Astrocyte (in vitro differentiated cells and primary cell): ENCODE measurements around the gene PEAR1. TPM values are rescaled to one million over a fixed set of nuclear protein-coding genes. Genes with fewer than 3 reads are reported as not detected.

Experiments used
- DNase-seq: peaks from one replicate; pipeline ENCODE4 v3.0.0-alpha.2; 2010; ENCODE audit warnings: low read depth
- FAIRE-seq: peaks from 2 replicates; lab custom pipeline; 2011; peaks lifted over from hg19 to GRCh38; lab: Jason Lieb, UNC
- H2AFZ ChIP-seq: 2 replicates; pipeline ENCODE4 v1.6.0; 2012; ENCODE audit warnings: low read depth, low read length, inconsistent platforms
- H3K27ac ChIP-seq: 2 replicates; pipeline ENCODE4 v1.5.1; 2011; ENCODE audit warnings: low read depth, low read length, inconsistent platforms
- H3K27me3 ChIP-seq: 2 replicates; pipeline ENCODE4 v1.6.0; 2011; ENCODE audit warnings: low read length, inconsistent platforms; ENCODE audit not compliant: insufficient read depth
- H3K36me3 ChIP-seq: 2 replicates; pipeline ENCODE4 v1.5.1; 2011; ENCODE audit warnings: low read length, inconsistent platforms; ENCODE audit not compliant: insufficient read depth
- H3K4me1 ChIP-seq: 2 replicates; pipeline ENCODE4 v1.5.1; 2011; ENCODE audit warnings: low read length, inconsistent platforms; ENCODE audit not compliant: insufficient read depth
- H3K4me2 ChIP-seq: 2 replicates; pipeline ENCODE4 v1.6.0; 2012; ENCODE audit warnings: low read length, inconsistent platforms
- H3K4me3 ChIP-seq: 2 replicates; pipeline ENCODE4 v1.5.1; 2011; ENCODE audit warnings: low read depth, mild to moderate bottlenecking, low read length, inconsistent platforms; ENCODE audit not compliant: insufficient read depth
- H3K79me2 ChIP-seq: 2 replicates; pipeline ENCODE4 v1.6.0; 2012; ENCODE audit warnings: mild to moderate bottlenecking, low read length, inconsistent platforms; ENCODE audit not compliant: insufficient read depth
- H3K9ac ChIP-seq: 2 replicates; pipeline ENCODE4 v1.6.0; 2012; ENCODE audit warnings: mild to moderate bottlenecking, low read length, inconsistent platforms
- H3K9me3 ChIP-seq: 2 replicates; pipeline ENCODE4 v1.5.1; 2012; ENCODE audit warnings: low read depth, mild to moderate bottlenecking, low read length, inconsistent platforms; ENCODE audit not compliant: insufficient read depth
- H4K20me1 ChIP-seq: 2 replicates; pipeline ENCODE4 v1.6.0; 2012; ENCODE audit warnings: low read length, inconsistent platforms; ENCODE audit not compliant: insufficient read depth
- H3K27ac Mint-ChIP-seq: one replicate; pipeline ENCODE4 v1.8.0; 2021; ENCODE audit warnings: mild to moderate bottlenecking, mixed read lengths; ENCODE audit not compliant: unreplicated experiment
- H3K27me3 Mint-ChIP-seq: one replicate; pipeline ENCODE4 v1.8.0; 2021; ENCODE audit warnings: low read depth, mixed read lengths; ENCODE audit not compliant: unreplicated experiment
- H3K36me3 Mint-ChIP-seq: one replicate; pipeline ENCODE4 v1.8.0; 2021; ENCODE audit warnings: low read depth, mixed read lengths; ENCODE audit not compliant: unreplicated experiment
- H3K4me1 Mint-ChIP-seq: one replicate; pipeline ENCODE4 v1.8.0; 2021; ENCODE audit warnings: low read depth, mixed read lengths; ENCODE audit not compliant: unreplicated experiment
- H3K4me3 Mint-ChIP-seq: one replicate; pipeline ENCODE4 v1.8.0; 2021; ENCODE audit warnings: mild to moderate bottlenecking, moderate library complexity, mixed read lengths; ENCODE audit not compliant: unreplicated experiment
- H3K9me3 Mint-ChIP-seq: one replicate; pipeline ENCODE4 v1.8.0; 2021; ENCODE audit warnings: mild to moderate bottlenecking, mixed read lengths; ENCODE audit not compliant: unreplicated experiment
- EZH2 ChIP-seq: IDR thresholded peaks from 2 replicates; pipeline ENCODE4 v1.6.1; 2012; ENCODE audit warnings: mild to moderate bottlenecking, low read length, inconsistent platforms; ENCODE audit not compliant: insufficient read depth
- total RNA-seq: library from RNA; stranded (reverse); gene quantifications from 2 replicates; pipeline ENCODE4 v1.2.1, GENCODE V29; 2021
- TF ChIP-seq, protein P1 (sequence below): IDR thresholded peaks from 2 replicates; pipeline ENCODE4 v1.5.1; 2011; ENCODE audit warnings: low read depth, mild to moderate bottlenecking, inconsistent platforms, low read length, moderate library complexity; ENCODE audit not compliant: insufficient read depth

PEAR1 gene
- total RNA-seq, 1 donor from 2014 or later, result 17.3 TPM

DNA sequence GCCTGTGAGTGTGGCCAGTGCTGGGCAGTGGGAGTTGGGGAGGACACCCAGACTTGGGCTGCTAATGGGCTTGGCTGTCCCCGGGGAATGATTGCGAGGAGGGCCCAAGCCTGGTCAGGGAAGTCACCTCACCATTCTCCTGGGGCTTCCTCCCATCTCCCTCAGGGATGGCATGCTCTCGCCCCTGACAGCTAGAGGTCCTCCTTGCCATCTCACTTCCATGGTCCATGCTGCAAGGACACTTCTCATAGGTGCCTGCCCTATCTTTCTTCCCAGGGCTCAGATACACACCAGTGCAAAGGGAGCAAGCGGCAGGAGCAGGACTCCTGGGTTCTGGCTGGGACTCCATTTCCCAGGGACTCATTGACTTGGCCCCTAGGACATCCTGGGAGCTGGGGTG lies 28.7 kb upstream of the PEAR1 start:
- Histone ChIP-seq H3K4me3 (no peak overlapping the region), H3K79me2 (no peaks in the 10 kb centered on the region), H3K4me2 (no peak overlapping the region), H3K4me1 (peaks cover 7% of the 10 kb centered on the region), H3K9ac (no peak overlapping the region), H3K9me3 (no peaks in the 10 kb centered on the region), H3K27ac (no peak overlapping the region), H2AFZ (no peak overlapping the region), H3K36me3 (no peaks in the 10 kb centered on the region), H3K27me3 (peaks cover 36% of the 10 kb centered on the region), H4K20me1 (peaks cover 4% of the 10 kb centered on the region)
- FAIRE-seq (no peak), DNase-seq (no peak)
- no peak for TF ChIP-seq EZH2
- TF ChIP-seq, protein P1, sequence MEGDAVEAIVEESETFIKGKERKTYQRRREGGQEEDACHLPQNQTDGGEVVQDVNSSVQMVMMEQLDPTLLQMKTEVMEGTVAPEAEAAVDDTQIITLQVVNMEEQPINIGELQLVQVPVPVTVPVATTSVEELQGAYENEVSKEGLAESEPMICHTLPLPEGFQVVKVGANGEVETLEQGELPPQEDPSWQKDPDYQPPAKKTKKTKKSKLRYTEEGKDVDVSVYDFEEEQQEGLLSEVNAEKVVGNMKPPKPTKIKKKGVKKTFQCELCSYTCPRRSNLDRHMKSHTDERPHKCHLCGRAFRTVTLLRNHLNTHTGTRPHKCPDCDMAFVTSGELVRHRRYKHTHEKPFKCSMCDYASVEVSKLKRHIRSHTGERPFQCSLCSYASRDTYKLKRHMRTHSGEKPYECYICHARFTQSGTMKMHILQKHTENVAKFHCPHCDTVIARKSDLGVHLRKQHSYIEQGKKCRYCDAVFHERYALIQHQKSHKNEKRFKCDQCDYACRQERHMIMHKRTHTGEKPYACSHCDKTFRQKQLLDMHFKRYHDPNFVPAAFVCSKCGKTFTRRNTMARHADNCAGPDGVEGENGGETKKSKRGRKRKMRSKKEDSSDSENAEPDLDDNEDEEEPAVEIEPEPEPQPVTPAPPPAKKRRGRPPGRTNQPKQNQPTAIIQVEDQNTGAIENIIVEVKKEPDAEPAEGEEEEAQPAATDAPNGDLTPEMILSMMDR, result no peak
- peaks cover 67% of the 10 kb centered on the region for H3K27me3 Mint-ChIP-seq
- no peaks in the 10 kb centered on the region for H3K9me3 Mint-ChIP-seq
- H3K4me1 Mint-ChIP-seq, result peaks cover 12% of the 10 kb centered on the region
- no peak overlapping the region for H3K27ac Mint-ChIP-seq
- H3K36me3 Mint-ChIP-seq, result no peaks in the 10 kb centered on the region
- no peak overlapping the region for H3K4me3 Mint-ChIP-seq

DNA sequence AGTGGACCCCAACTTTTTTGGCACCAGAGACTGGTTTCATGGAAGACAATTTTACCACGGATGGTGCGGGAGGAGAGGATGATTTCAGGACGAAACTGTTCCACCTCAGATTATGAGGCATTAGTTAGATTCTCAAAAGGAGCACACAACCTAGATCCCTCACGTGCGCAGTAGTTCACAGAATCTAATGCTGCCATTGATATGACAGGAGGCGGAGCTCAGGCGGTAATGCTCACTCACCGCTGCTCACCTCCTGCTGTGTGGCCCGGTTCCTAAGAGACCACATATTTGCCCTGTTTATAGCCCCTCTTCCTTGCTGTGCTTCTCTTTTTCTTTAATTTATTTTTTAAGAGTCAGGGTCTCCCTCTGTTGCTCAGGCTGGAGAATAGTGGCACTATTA lies 28.3 kb upstream of the PEAR1 start:
- Mint-ChIP-seq H3K4me3 (no peak overlapping the region), H3K36me3 (no peaks in the 10 kb centered on the region), H3K27me3 (peaks cover 65% of the 10 kb centered on the region), H3K27ac (no peak overlapping the region), H3K9me3 (no peaks in the 10 kb centered on the region), H3K4me1 (peaks cover 11% of the 10 kb centered on the region)
- no peak for DNase-seq
- Histone ChIP-seq H3K4me2 (no peak overlapping the region), H4K20me1 (peaks cover 4% of the 10 kb centered on the region), H3K9ac (no peak overlapping the region), H3K9me3 (no peaks in the 10 kb centered on the region), H3K4me1 (peaks cover 8% of the 10 kb centered on the region), H3K79me2 (no peaks in the 10 kb centered on the region), H3K36me3 (no peaks in the 10 kb centered on the region), H3K4me3 (no peak overlapping the region), H3K27ac (no peak overlapping the region), H3K27me3 (peaks cover 34% of the 10 kb centered on the region), H2AFZ (no peak overlapping the region)
- TF ChIP-seq, protein P1, result no peak
- TF ChIP-seq EZH2, result no peak
- no peak for FAIRE-seq

DNA sequence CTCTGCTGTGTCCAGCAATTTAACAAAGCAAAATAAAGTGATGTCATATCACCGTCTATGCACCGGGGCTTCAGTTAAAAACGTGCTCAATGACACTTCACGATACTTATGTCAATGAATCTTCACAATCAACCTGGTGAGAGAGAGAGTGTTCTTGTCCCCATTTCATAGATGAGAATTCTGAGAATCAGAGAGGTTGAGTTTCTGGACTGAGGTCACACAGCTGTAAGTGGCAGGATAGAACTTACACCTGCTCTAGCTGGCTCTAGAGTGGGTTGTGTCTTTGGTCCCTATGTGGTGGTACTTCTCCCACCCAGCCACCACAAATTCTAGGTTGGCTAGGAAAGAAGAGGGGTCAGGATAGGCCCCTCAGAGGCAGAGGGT lies 27.7 kb upstream of the PEAR1 start:
- H3K9ac ChIP-seq, result no peak overlapping the region
- H3K4me1 ChIP-seq, result peaks cover 11% of the 10 kb centered on the region
- no peak overlapping the region for H3K4me2 ChIP-seq
- H3K4me3 ChIP-seq, result no peak overlapping the region
- Mint-ChIP-seq H3K9me3 (no peaks in the 10 kb centered on the region), H3K4me3 (peak overlapping the region; percentile 22), H3K36me3 (no peaks in the 10 kb centered on the region), H3K27me3 (peaks cover 63% of the 10 kb centered on the region), H3K27ac (no peak overlapping the region), H3K4me1 (peaks cover 14% of the 10 kb centered on the region)
- FAIRE-seq (no peak), DNase-seq (no peak)
- H3K9me3 ChIP-seq, result no peaks in the 10 kb centered on the region
- no peak overlapping the region for H3K27ac ChIP-seq
- peaks cover 32% of the 10 kb centered on the region for H3K27me3 ChIP-seq
- H2AFZ ChIP-seq, result no peak overlapping the region
- peaks cover 4% of the 10 kb centered on the region for H4K20me1 ChIP-seq
- no peaks in the 10 kb centered on the region for H3K79me2 ChIP-seq
- H3K36me3 ChIP-seq, result no peaks in the 10 kb centered on the region
- TF ChIP-seq, protein P1, result no peak
